HL-60 (cell line): ENCODE measurements around the gene PKD2.

Experiments
- GABPA ChIP-seq: IDR thresholded peaks from 2 replicates; pipeline ENCODE4 v1.6.1; 2012; ENCODE audit warnings: low read depth
- POLR2AphosphoS5 ChIP-seq: IDR thresholded peaks from 2 replicates; pipeline ENCODE4 v1.6.1; 2012; ENCODE audit warnings: low read depth
- SPI1 ChIP-seq: IDR thresholded peaks from 2 replicates; pipeline ENCODE4 v1.6.1; 2012; ENCODE audit warnings: low read depth, mild to moderate bottlenecking, borderline replicate concordance
- TF ChIP-seq, protein P1 (sequence below): IDR thresholded peaks from one replicate; pipeline ENCODE4 v1.5.1; 2011; ENCODE audit warnings: low read length, control low read depth, inconsistent platforms; ENCODE audit not compliant: insufficient read depth
- TF ChIP-seq, protein P2 (sequence below): IDR thresholded peaks from 2 replicates; pipeline ENCODE4 v1.6.1; 2012; ENCODE audit warnings: low read depth; ENCODE audit not compliant: insufficient replicate concordance

DNA sequence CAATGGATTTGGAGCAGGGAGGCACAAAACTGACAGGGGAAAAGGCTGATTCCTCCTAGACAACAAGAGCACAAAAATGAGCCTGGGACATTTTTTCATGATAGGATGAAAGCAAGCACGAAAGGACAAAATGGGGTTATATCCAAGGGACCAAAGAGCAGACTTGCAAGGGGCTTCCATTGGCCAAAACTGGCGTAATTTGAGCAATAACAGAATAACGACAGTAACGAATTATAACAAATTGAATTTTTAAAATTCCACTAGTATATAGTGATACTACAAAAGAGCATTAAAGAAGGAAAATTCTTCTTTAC is 21.6 kb upstream of the PKD2 start:
- TF ChIP-seq, protein P1, sequence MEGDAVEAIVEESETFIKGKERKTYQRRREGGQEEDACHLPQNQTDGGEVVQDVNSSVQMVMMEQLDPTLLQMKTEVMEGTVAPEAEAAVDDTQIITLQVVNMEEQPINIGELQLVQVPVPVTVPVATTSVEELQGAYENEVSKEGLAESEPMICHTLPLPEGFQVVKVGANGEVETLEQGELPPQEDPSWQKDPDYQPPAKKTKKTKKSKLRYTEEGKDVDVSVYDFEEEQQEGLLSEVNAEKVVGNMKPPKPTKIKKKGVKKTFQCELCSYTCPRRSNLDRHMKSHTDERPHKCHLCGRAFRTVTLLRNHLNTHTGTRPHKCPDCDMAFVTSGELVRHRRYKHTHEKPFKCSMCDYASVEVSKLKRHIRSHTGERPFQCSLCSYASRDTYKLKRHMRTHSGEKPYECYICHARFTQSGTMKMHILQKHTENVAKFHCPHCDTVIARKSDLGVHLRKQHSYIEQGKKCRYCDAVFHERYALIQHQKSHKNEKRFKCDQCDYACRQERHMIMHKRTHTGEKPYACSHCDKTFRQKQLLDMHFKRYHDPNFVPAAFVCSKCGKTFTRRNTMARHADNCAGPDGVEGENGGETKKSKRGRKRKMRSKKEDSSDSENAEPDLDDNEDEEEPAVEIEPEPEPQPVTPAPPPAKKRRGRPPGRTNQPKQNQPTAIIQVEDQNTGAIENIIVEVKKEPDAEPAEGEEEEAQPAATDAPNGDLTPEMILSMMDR: no peak
- TF ChIP-seq, protein P2, sequence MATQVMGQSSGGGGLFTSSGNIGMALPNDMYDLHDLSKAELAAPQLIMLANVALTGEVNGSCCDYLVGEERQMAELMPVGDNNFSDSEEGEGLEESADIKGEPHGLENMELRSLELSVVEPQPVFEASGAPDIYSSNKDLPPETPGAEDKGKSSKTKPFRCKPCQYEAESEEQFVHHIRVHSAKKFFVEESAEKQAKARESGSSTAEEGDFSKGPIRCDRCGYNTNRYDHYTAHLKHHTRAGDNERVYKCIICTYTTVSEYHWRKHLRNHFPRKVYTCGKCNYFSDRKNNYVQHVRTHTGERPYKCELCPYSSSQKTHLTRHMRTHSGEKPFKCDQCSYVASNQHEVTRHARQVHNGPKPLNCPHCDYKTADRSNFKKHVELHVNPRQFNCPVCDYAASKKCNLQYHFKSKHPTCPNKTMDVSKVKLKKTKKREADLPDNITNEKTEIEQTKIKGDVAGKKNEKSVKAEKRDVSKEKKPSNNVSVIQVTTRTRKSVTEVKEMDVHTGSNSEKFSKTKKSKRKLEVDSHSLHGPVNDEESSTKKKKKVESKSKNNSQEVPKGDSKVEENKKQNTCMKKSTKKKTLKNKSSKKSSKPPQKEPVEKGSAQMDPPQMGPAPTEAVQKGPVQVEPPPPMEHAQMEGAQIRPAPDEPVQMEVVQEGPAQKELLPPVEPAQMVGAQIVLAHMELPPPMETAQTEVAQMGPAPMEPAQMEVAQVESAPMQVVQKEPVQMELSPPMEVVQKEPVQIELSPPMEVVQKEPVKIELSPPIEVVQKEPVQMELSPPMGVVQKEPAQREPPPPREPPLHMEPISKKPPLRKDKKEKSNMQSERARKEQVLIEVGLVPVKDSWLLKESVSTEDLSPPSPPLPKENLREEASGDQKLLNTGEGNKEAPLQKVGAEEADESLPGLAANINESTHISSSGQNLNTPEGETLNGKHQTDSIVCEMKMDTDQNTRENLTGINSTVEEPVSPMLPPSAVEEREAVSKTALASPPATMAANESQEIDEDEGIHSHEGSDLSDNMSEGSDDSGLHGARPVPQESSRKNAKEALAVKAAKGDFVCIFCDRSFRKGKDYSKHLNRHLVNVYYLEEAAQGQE: no peak
- TF ChIP-seq POLR2AphosphoS5 (no peak), SPI1 (no peak), GABPA (no peak)
